ENCODE results near the gene LHX3. TPM values are rescaled to one million over a fixed set of nuclear protein-coding genes. Genes with fewer than 3 reads are reported as not detected.

The LHX3 gene
- total RNA-seq, 4 donors from 2014 or later, result not detected

GRCh38 chr9:136173648-136174290 is 31.2 kb downstream of the LHX3 start:
- Histone ChIP-seq H3K27ac (no peak overlapping the region), H3K27me3 (no peaks in the 10 kb centered on the region), H3K4me3 (replicated peaks in 1 of 3) (no peak overlapping the region), H3K9me3 (no peaks in the 10 kb centered on the region), H3K36me3 (no peaks in the 10 kb centered on the region), H3K4me1 (no peaks in the 10 kb centered on the region)
- DNase-seq, result no peak
- intact Hi-C loops (cut with DNase I), result loop anchor here (10.0 kb wide), 1 partner anchor 111 kb away; no protein-coding TSS in a partner anchor
- WGBS, 2 donors, result 78 to 86% methylated on average over 11 to 14 of the region's 14 CpGs
- TF ChIP-seq CTCF (IDR thresholded peaks at IDR 0.05), result no peak
- TF ChIP-seq POLR2A (IDR thresholded peaks at IDR 0.05), result no peak

- no peaks in the 10 kb centered on the region for H3K36me3 ChIP-seq
- H3K9me3 ChIP-seq, result no peaks in the 10 kb centered on the region
- H3K4me1 ChIP-seq, result no peaks in the 10 kb centered on the region
- no peak for DNase-seq
- WGBS, 2 donors, result 83 to 89% methylated on average over 8 of the region's 16 CpGs
- H3K4me3 ChIP-seq (replicated peaks in 1 of 3), result no peak overlapping the region
- H3K27me3 ChIP-seq, result no peaks in the 10 kb centered on the region
- TF ChIP-seq POLR2A (IDR thresholded peaks at IDR 0.05) (no peak), CTCF (IDR thresholded peaks at IDR 0.05) (no peak)
- intact Hi-C loops (cut with DNase I), result loop anchor here (10.0 kb wide), 1 partner anchor 112 kb away; no protein-coding TSS in a partner anchor
- no peak overlapping the region for H3K27ac ChIP-seq
Measured at GRCh38 chr9:136172412-136173079, 32.4 kb downstream of the LHX3 start.

GRCh38 chr9:136171801-136172411 is 33.0 kb downstream of the LHX3 start:
- DNase-seq, result no peak
- Histone ChIP-seq H3K4me3 (replicated peaks in 1 of 3) (no peak overlapping the region), H3K36me3 (no peaks in the 10 kb centered on the region), H3K4me1 (no peaks in the 10 kb centered on the region), H3K27me3 (no peaks in the 10 kb centered on the region), H3K9me3 (no peaks in the 10 kb centered on the region), H3K27ac (no peak overlapping the region)
- TF ChIP-seq CTCF (IDR thresholded peaks at IDR 0.05) (no peak), POLR2A (IDR thresholded peaks at IDR 0.05) (no peak)
- WGBS, 2 donors, result 58 to 88% methylated on average over 7 to 10 of the region's 11 CpGs
- intact Hi-C loops (cut with DNase I), result loop anchor here (10.0 kb wide), 1 partner anchor 113 kb away; no protein-coding TSS in a partner anchor

- no peak overlapping the region for H3K27ac ChIP-seq
Measured at GRCh38 chr9:136171009-136171800, 33.7 kb downstream of the LHX3 start.

More at GRCh38 chr9:136171009-136171800, 33.7 kb downstream of the LHX3 start:
- intact Hi-C loops (cut with DNase I), result loop anchor here (10.0 kb wide), 1 partner anchor 114 kb away; no protein-coding TSS in a partner anchor
- TF ChIP-seq CTCF (IDR thresholded peaks at IDR 0.05) (no peak), POLR2A (IDR thresholded peaks at IDR 0.05) (no peak)
- H3K36me3 ChIP-seq, result no peaks in the 10 kb centered on the region
- H3K9me3 ChIP-seq, result no peaks in the 10 kb centered on the region
- no peak for DNase-seq
- no peaks in the 10 kb centered on the region for H3K4me1 ChIP-seq
- no peak overlapping the region for H3K4me3 ChIP-seq (replicated peaks in 1 of 3)
- 52 to 66% methylated on average over 14 to 16 of the region's 16 CpGs for WGBS, 2 donors
- no peaks in the 10 kb centered on the region for H3K27me3 ChIP-seq
